ENCODE data around the gene COG8.

COG8 gene

DNA sequence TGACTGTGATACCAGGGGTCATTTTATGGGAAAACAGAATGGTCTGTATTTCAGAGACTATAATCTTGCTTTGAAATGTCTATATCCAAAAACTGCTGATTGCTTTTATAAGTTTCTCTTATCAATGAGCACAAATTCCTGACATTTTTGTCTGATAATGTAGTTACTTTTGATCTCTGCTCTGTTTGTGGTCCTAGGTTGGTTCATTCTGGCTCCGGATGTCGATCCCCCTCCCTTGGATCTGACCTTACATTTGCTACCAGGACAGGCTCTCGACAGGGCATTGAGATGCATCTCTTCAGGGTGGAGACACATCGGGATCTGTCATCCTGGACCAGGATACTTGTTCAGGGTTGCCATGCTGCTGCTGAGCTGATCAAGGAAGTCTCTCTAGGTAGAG lies 55.5 kb downstream of the COG8 start:
- DNase-seq: no peak

GRCh38 chr16:69277413-69277812 lies 62.0 kb downstream of the COG8 start:
- DNase-seq: no peak
